Posterior vena cava (tissue), 2 donors: ENCODE results near the gene FAM153A. TPM values are rescaled to one million over a fixed set of nuclear protein-coding genes. Genes with fewer than 3 reads are reported as not detected.

ENCODE experiments used
- total RNA-seq, 2 donors: library from RNA; stranded (reverse); fragmentation: NEBNext Ultra II Directional; extraction: Animal tissue kit (Norgen Biotek cat#: 25700); gene quantifications; one replicate each; pipeline ENCODE4 v1.2.1, GENCODE V29; 2021
- donor health status: DM: yes; HTN: yes; CAD: no.
- donor health status: DM: yes; HTN: yes; CAD: no.

Gene FAM153A
- total RNA-seq, 2 donors from 2014 or later, result 0.05 to 3.4 TPM

Other genes with a start within 250 kb of the FAM153A start
- 10 to 100 TPM; 33.6 to 36.5 TPM for gene FAM193B, start 228.3 kb downstream of the FAM153A start, total RNA-seq
- 100 to 1,000 TPM; 117 TPM for gene TMED9, start 190.7 kb downstream of the FAM153A start, total RNA-seq
- gene B4GALT7, start 182.8 kb downstream of the FAM153A start, total RNA-seq, result 10 to 100 TPM; 17.1 to 17.6 TPM
- not detected for gene PROP1, start 213.3 kb upstream of the FAM153A start, total RNA-seq